Measurements from ENCODE around the gene TIAM1. TPM values are rescaled to one million over a fixed set of nuclear protein-coding genes. Genes with fewer than 3 reads are reported as not detected.

TIAM1 gene
- total and polyA plus RNA-seq, 2 of the 8 experiments (the other 6 are each of a cell fraction or from before 2014, with no cell fraction given), result 10.1 to 30.7 TPM

DNA sequence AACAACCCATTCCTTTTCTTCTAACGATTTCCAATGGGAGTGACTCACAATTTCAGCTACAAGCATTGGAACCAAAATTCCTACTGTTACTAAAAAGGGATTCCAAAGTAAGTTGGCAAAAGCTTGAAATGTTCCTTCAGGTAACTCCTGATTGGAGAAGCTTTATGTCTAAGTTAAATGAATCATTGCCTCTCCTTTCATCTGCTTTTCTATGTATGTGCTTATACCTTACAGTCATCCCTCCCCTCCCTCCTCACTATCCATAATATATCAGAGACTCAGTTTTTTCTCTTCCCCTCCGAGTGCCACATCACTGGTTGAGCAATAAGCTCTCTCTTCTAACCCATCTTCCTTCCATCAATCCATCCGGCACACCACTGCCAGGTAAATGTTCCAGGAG, 86.8 kb downstream of the TIAM1 start (continued):
- TF ChIP-seq, protein P1, sequence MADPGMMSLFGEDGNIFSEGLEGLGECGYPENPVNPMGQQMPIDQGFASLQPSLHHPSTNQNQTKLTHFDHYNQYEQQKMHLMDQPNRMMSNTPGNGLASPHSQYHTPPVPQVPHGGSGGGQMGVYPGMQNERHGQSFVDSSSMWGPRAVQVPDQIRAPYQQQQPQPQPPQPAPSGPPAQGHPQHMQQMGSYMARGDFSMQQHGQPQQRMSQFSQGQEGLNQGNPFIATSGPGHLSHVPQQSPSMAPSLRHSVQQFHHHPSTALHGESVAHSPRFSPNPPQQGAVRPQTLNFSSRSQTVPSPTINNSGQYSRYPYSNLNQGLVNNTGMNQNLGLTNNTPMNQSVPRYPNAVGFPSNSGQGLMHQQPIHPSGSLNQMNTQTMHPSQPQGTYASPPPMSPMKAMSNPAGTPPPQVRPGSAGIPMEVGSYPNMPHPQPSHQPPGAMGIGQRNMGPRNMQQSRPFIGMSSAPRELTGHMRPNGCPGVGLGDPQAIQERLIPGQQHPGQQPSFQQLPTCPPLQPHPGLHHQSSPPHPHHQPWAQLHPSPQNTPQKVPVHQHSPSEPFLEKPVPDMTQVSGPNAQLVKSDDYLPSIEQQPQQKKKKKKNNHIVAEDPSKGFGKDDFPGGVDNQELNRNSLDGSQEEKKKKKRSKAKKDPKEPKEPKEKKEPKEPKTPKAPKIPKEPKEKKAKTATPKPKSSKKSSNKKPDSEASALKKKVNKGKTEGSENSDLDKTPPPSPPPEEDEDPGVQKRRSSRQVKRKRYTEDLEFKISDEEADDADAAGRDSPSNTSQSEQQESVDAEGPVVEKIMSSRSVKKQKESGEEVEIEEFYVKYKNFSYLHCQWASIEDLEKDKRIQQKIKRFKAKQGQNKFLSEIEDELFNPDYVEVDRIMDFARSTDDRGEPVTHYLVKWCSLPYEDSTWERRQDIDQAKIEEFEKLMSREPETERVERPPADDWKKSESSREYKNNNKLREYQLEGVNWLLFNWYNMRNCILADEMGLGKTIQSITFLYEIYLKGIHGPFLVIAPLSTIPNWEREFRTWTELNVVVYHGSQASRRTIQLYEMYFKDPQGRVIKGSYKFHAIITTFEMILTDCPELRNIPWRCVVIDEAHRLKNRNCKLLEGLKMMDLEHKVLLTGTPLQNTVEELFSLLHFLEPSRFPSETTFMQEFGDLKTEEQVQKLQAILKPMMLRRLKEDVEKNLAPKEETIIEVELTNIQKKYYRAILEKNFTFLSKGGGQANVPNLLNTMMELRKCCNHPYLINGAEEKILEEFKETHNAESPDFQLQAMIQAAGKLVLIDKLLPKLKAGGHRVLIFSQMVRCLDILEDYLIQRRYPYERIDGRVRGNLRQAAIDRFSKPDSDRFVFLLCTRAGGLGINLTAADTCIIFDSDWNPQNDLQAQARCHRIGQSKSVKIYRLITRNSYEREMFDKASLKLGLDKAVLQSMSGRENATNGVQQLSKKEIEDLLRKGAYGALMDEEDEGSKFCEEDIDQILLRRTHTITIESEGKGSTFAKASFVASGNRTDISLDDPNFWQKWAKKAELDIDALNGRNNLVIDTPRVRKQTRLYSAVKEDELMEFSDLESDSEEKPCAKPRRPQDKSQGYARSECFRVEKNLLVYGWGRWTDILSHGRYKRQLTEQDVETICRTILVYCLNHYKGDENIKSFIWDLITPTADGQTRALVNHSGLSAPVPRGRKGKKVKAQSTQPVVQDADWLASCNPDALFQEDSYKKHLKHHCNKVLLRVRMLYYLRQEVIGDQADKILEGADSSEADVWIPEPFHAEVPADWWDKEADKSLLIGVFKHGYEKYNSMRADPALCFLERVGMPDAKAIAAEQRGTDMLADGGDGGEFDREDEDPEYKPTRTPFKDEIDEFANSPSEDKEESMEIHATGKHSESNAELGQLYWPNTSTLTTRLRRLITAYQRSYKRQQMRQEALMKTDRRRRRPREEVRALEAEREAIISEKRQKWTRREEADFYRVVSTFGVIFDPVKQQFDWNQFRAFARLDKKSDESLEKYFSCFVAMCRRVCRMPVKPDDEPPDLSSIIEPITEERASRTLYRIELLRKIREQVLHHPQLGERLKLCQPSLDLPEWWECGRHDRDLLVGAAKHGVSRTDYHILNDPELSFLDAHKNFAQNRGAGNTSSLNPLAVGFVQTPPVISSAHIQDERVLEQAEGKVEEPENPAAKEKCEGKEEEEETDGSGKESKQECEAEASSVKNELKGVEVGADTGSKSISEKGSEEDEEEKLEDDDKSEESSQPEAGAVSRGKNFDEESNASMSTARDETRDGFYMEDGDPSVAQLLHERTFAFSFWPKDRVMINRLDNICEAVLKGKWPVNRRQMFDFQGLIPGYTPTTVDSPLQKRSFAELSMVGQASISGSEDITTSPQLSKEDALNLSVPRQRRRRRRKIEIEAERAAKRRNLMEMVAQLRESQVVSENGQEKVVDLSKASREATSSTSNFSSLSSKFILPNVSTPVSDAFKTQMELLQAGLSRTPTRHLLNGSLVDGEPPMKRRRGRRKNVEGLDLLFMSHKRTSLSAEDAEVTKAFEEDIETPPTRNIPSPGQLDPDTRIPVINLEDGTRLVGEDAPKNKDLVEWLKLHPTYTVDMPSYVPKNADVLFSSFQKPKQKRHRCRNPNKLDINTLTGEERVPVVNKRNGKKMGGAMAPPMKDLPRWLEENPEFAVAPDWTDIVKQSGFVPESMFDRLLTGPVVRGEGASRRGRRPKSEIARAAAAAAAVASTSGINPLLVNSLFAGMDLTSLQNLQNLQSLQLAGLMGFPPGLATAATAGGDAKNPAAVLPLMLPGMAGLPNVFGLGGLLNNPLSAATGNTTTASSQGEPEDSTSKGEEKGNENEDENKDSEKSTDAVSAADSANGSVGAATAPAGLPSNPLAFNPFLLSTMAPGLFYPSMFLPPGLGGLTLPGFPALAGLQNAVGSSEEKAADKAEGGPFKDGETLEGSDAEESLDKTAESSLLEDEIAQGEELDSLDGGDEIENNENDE (IDR thresholded peaks at IDR 0.05; ENCODE audit: insufficient replicate concordance, low read length), result no peak
- no peak for TF ChIP-seq ZNF274 (IDR thresholded peaks at IDR 0.05; ENCODE audit: borderline replicate concordance, extremely low read depth, low read length)
- TF ChIP-seq SIN3A (conservative IDR thresholded peaks at IDR 0.05 in 1 of 2, IDR thresholded peaks at IDR 0.05 in 1 of 2; ENCODE audit: low read depth in 1 of 2, low read length in 2 of 2), result no peak
- no peak for TF ChIP-seq TAF7 (optimal IDR thresholded peaks at IDR 0.05; ENCODE audit: borderline replicate concordance, low read depth, low read length)
- no peak for TF ChIP-seq POLR2A (IDR thresholded peaks at IDR 0.05; ENCODE audit: control extremely low read depth in 1 of 2, low read depth in 2 of 2, low read length in 2 of 2)
- TF ChIP-seq HDAC6 (IDR thresholded peaks at IDR 0.05; ENCODE audit: low read depth, low read length), result no peak
- TF ChIP-seq BRCA1 (IDR thresholded peaks at IDR 0.05; ENCODE audit: low read depth, low read length), result no peak
